Suprapubic skin (tissue), 4 donors: ENCODE data around the gene C11orf86. TPM values are rescaled to one million over a fixed set of nuclear protein-coding genes. Genes with fewer than 3 reads are reported as not detected.
A peak's percentile ranks its signal among the peaks of the same experiment; 100 is the strongest.

Source experiments
- DNase-seq, 2 donors: peaks; one replicate each; pipeline ENCODE4 v3.0.0-alpha.2; 2019; ENCODE audit warnings: low spot score in 2 of 2
- H3K27ac ChIP-seq: fragments of 200-600 bp; sonication (generic); one replicate; pipeline ENCODE4 v1.5.1; 2019
- H3K27me3 ChIP-seq: fragments of 200-600 bp; sonication (generic); one replicate; pipeline ENCODE4 v1.5.1; 2019
- H3K36me3 ChIP-seq: fragments of 200-600 bp; sonication (generic); one replicate; pipeline ENCODE4 v1.5.1; 2019
- H3K4me1 ChIP-seq: fragments of 200-600 bp; sonication (generic); one replicate; pipeline ENCODE4 v1.5.1; 2019
- H3K4me3 ChIP-seq: fragments of 200-600 bp; sonication (generic); one replicate; pipeline ENCODE4 v1.5.1; 2019; ENCODE audit warnings: mild to moderate bottlenecking
- H3K9me3 ChIP-seq: fragments of 200-600 bp; sonication (generic); one replicate; pipeline ENCODE4 v1.5.1; 2019
- EP300 ChIP-seq: sonication (generic); formaldehyde crosslinking; IDR thresholded peaks from one replicate; pipeline ENCODE4 v1.6.1; 2017; ENCODE audit warnings: antibody characterized with exemption
- POLR2A ChIP-seq, 2 donors: fragments of 450-650 bp; IDR thresholded peaks; one replicate each; pipeline ENCODE4 v1.6.1; 2017; ENCODE audit warnings: antibody characterized with exemption in 2 of 2, mild to moderate bottlenecking in 2 of 2, moderate library complexity in 2 of 2
- POLR2AphosphoS5 ChIP-seq, 3 donors: sonication (generic); formaldehyde crosslinking; IDR thresholded peaks; one replicate each; pipeline ENCODE4 v1.6.1; 2017; ENCODE audit warnings: antibody characterized with exemption in 3 of 3
- WGBS: methylation state at CpG from one replicate; pipeline ENCODE4 v1.1.5; 2018; 5-methylcytosine and 5-hydroxymethylcytosine counted together
- total RNA-seq, 4 donors: library from RNA; depleted of rRNA; stranded (reverse); fragments of >200 nt; gene quantifications; one replicate each; pipeline ENCODE4 v1.1.0, GENCODE V29; 2016
- TF ChIP-seq, protein P1 (sequence below), 2 donors: fragments of 200-600 bp in 1 of 2; fragments of 450-650 bp in 1 of 2; sonication (generic) in 1 of 2; IDR thresholded peaks; one replicate each; pipeline ENCODE4 v1.5.1; 2016 to 2019; ENCODE audit warnings: antibody characterized with exemption in 2 of 2, mild to moderate bottlenecking in 1 of 2, moderate library complexity in 1 of 2

C11orf86 gene
- total RNA-seq, 4 donors from 2014 or later: not detected

GRCh38 chr11:67015048-67015447, 39.9 kb downstream of the C11orf86 start:
- Histone ChIP-seq H3K4me3 (no peak overlapping the region), H3K27ac (no peak overlapping the region), H3K4me1 (no peaks in the 10 kb centered on the region), H3K27me3 (no peaks in the 10 kb centered on the region), H3K9me3 (no peaks in the 10 kb centered on the region), H3K36me3 (no peaks in the 10 kb centered on the region)
- no peak for DNase-seq
- TF ChIP-seq POLR2AphosphoS5 (IDR thresholded peaks at IDR 0.05) (no peak), POLR2A (IDR thresholded peaks at IDR 0.05) (no peak), EP300 (no peak)
- TF ChIP-seq, protein P1, sequence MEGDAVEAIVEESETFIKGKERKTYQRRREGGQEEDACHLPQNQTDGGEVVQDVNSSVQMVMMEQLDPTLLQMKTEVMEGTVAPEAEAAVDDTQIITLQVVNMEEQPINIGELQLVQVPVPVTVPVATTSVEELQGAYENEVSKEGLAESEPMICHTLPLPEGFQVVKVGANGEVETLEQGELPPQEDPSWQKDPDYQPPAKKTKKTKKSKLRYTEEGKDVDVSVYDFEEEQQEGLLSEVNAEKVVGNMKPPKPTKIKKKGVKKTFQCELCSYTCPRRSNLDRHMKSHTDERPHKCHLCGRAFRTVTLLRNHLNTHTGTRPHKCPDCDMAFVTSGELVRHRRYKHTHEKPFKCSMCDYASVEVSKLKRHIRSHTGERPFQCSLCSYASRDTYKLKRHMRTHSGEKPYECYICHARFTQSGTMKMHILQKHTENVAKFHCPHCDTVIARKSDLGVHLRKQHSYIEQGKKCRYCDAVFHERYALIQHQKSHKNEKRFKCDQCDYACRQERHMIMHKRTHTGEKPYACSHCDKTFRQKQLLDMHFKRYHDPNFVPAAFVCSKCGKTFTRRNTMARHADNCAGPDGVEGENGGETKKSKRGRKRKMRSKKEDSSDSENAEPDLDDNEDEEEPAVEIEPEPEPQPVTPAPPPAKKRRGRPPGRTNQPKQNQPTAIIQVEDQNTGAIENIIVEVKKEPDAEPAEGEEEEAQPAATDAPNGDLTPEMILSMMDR (IDR thresholded peaks at IDR 0.05): no peak
- 94% methylated on average over 8 of the region's 8 CpGs for WGBS

DNA sequence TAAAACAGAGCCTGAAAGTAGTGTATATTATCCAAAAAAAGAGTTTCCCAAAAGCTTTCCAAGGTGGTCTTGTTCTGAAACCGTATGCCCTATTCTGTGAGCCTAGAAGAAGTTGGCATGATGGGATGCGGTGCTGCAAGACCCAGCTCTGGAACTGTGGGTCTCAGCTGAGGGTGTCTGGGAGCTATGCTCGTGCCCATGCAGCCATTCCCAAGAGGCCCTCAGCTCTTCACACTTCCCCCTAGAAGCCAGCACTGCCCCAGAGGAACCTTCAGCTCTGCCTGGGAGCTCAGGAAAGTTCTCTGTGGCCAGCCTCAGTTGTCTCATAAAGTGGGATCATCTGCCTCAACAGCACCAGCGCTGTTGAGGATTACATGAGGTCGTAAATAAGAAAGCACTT, 41.4 kb downstream of the C11orf86 start:
- TF ChIP-seq POLR2A (IDR thresholded peaks at IDR 0.05): no peak
- Histone ChIP-seq H3K27me3 (no peaks in the 10 kb centered on the region), H3K36me3 (no peaks in the 10 kb centered on the region), H3K4me3 (no peak overlapping the region), H3K27ac (no peak overlapping the region), H3K4me1 (no peaks in the 10 kb centered on the region), H3K9me3 (no peaks in the 10 kb centered on the region)
- 91% methylated on average over 5 of the region's 5 CpGs for WGBS
- no peak for DNase-seq

DNA sequence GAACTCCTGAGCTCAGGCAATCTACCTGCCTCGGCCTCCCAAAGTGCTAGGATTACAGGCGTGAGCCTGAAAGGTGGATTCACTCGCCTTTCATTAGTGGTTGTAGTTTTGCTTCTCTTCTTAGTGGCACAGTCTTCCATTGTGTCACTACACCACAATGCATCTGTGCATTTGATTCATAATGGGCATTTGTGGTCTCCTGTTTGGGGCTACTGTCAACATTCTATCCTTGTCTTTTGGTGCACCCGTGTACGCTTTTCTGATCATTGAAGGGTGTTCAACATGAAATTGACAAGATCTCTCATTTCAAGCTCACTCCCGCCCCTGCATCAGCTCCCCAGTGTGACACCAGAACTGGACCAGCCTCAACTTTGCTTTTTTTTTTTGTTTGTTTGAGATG, 45.8 kb downstream of the C11orf86 start:
- no peak for DNase-seq
- Histone ChIP-seq H3K9me3 (no peaks in the 10 kb centered on the region), H3K36me3 (no peaks in the 10 kb centered on the region), H3K4me1 (peaks cover 22% of the 10 kb centered on the region), H3K4me3 (no peak overlapping the region), H3K27ac (no peak overlapping the region), H3K27me3 (peaks cover 6% of the 10 kb centered on the region)
- TF ChIP-seq, protein P1 (IDR thresholded peaks at IDR 0.05): no peak
- TF ChIP-seq EP300 (no peak), POLR2A (IDR thresholded peaks at IDR 0.05) (no peak), POLR2AphosphoS5 (IDR thresholded peaks at IDR 0.05) (no peak)
- WGBS: 96% methylated on average over 6 of the region's 6 CpGs

- DNase-seq: no peak
- 8% methylated on average over 20 of the region's 20 CpGs for WGBS
These were observed 47.3 kb downstream of the C11orf86 start for GRCh38 chr11:67022341-67022933.

GRCh38 chr11:67022961-67023956, 48.2 kb downstream of the C11orf86 start, which contains the start of gene SYT12:
Gene SYT12 (plus strand): TSS chr11:67023134. CDS start chr11:67030145, 7,011 bp downstream.
- H3K27me3 ChIP-seq: peaks cover 6% of the 10 kb centered on the region
- no peak within 1 kb of the TSS for H3K27ac ChIP-seq
- no peaks in the 10 kb centered on the region for H3K36me3 ChIP-seq
- H3K4me1 ChIP-seq: peaks cover 30% of the 10 kb centered on the region
- peak within 1 kb of the TSS; percentile 54 for H3K4me3 ChIP-seq
- no peak for DNase-seq
- no peaks in the 10 kb centered on the region for H3K9me3 ChIP-seq
- 3% methylated on average over 30 of the region's 118 CpGs for WGBS
- TF ChIP-seq, protein P1 (IDR thresholded peaks at IDR 0.05): no peak
- TF ChIP-seq POLR2A (IDR thresholded peaks at IDR 0.05) (no peak), EP300 (no peak), POLR2AphosphoS5 (IDR thresholded peaks at IDR 0.05) (no peak)

More at GRCh38 chr11:67022341-67022933, 47.3 kb downstream of the C11orf86 start:
- H3K9me3 ChIP-seq: no peaks in the 10 kb centered on the region
- peaks cover 22% of the 10 kb centered on the region for H3K4me1 ChIP-seq
- H3K36me3 ChIP-seq: no peaks in the 10 kb centered on the region
- no peak overlapping the region for H3K27ac ChIP-seq
- peaks cover 6% of the 10 kb centered on the region for H3K27me3 ChIP-seq
- peak overlapping the region; percentile 54 for H3K4me3 ChIP-seq
- TF ChIP-seq, protein P1 (IDR thresholded peaks at IDR 0.05): no peak
- TF ChIP-seq EP300 (no peak), POLR2AphosphoS5 (IDR thresholded peaks at IDR 0.05) (no peak), POLR2A (IDR thresholded peaks at IDR 0.05) (no peak)
